Activated CD8-positive, alpha-beta memory T cell treated with anti-CD3 and anti-CD28 coated beads, Interleukin-2, amount 50 U/mL, for 1 hour (primary cell): ENCODE results near the gene EHBP1.

ENCODE experiments used
- DNase-seq: peaks from one replicate; pipeline ENCODE4 v3.0.0-alpha.2; 2020; ENCODE audit errors: extremely low read depth

Gene EHBP1

GRCh38 chr2:62884086-62884485, 178.6 kb downstream of the EHBP1 start:
- no peak for DNase-seq

DNA sequence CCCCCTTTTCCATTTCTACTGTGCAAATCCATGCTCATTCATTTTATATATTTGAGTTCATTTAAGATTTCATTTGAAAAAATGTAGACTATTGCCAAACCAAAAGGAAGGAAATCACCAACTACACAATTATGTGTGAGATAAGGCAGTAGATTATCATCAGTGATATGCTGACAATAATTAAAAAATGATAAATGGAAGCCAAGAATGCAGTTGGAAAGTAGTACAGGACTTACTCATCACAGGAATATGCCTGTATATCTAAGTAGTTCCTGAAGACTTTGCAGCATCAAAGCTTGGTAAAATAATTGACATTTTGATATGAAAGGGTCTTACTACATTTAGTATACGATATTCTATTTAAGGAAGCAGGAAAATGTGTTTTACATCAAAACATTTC, 179.0 kb downstream of the EHBP1 start:
- DNase-seq, result no peak

DNA sequence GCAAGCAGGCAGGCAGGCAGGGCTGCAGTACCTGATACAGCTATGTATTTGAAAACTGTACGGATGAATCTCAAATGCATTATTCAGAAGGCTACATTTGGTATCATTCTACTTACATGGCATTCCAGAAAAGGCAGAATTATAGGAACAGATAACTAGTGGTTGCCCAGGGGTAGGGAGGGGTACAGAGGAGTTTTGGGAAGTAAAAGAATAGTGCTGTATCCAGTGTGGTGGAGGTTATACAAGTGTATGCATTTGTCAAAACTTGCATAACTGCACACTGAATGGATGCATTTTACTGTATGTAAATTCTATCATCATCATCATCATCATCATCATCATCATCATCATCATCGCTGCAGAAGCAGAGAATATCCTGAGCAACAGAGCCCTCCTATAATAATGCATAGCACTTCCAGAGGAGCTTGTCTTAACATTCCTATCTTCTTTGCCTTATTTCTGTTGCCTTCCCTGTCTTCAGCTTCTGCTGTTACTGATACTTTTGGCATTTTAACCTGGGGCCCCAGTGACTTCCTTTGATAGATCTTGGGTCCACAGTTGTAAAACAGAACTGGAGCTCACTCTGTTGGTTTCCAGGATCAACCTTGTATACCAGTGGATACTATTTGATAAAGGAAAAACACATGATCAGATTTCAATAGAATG, 189.6 kb downstream of the EHBP1 start:
- no peak for DNase-seq

DNA sequence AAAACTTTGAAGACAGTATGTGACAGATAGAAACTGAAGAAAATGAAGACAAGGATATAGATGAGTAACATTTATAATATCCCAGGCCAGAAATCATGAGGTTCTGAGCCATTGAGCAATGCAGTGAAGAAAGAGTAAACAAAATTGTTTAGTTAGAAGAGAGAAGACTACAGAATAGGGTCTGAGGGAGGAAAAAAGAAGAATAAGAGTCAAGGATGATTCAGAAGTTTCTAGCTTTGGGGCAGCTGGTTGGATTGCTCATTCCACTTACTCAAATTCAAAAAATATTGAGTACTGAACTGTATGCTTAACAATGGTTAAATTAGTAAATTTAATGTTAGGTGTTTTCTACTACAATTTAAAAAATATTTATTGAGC, 190.1 kb downstream of the EHBP1 start:
- DNase-seq, result no peak

DNA sequence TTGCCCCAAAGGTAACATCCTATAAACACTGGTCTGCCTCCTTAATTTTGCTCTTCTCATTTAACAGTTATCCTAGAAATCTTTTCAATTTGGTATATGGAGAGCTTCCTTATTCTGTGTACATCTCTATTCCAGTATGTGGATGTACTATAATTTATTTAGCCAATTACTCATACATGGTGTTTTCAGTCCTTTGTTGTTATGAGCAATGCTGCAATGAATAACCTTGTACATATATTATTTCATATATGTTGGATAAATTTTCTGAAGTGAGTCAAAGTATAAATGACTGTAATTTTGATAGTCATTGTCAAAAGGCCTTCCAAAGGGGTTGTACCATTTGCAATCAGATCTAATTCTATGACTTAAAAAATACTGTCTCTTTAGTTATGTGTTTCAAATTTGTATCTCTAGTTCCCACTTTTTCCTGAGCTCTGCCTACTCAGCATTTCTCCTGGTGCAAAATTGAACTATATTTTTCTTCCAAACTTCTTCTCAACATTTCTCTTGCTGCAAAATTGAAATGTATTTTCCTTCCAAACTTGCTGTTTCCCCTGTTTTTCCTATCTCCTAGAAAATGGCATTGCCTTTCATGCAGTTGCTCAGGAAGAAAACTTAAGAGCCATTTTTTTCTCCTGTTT, 191.8 kb downstream of the EHBP1 start:
- no peak for DNase-seq

GRCh38 chr2:62904344-62904743, 198.8 kb downstream of the EHBP1 start:
- no peak for DNase-seq

DNA sequence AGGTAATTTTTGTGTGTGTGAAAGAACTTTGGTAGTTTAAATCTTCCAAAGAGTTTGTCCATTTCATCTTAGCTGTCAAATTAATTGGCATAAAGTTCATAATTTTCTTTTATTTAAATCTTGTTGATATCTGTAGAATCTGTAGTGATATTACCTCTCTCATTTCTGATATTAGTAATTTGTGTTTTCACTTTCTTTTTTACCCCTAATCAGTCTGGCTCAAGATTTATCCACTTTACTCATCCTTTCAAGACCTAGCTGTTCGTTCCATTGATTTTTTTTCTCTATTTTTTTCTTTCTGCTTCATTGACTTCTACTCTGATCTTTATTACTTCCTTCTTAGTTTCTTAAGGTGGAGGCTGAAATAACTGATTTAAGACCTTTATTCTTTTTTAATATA, 202.6 kb downstream of the EHBP1 start:
- no peak for DNase-seq

GRCh38 chr2:62913311-62913710, 207.8 kb downstream of the EHBP1 start:
- DNase-seq, result no peak

GRCh38 chr2:62919041-62919440, 213.5 kb downstream of the EHBP1 start:
- DNase-seq, result no peak

DNA sequence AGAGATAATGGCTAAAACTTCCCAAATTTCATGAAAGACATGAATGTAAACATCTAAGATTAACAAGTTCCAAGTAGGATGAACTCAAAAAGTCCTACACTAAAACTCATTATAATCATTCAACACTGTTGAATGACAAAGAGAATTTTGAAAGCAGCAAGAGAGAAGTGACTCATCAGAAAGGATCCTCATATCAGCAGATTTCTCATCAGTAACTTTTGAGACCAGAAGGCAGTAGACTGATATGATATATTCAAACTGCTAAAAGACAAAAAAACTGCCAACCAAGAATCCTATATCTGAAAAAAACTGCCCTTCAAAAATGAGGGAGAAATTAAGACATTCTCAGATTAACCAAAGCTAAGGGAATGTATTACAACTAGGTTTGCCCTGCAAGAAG, 214.6 kb downstream of the EHBP1 start:
- DNase-seq, result no peak

DNA sequence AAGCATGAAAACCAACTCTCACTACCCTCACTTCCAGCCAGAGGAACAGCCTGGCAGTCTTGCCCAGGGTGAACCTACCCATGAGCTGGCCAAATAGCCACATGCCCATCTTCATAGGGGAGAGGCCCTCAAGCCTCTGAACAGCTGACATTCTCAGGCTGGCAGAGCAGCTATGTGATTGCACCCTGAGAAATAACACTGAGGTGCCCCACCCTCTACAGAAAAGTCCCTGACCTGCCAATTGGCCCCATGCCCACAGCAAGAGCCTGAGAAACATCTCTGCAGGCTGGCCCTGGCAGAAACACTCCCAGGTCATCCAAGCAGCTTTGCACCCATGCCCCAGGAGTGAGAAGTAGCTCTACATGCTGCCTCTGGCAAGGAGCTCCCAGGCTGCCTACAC, 217.7 kb downstream of the EHBP1 start:
- no peak for DNase-seq

GRCh38 chr2:62923881-62924280, 218.4 kb downstream of the EHBP1 start:
- DNase-seq, result no peak

DNA sequence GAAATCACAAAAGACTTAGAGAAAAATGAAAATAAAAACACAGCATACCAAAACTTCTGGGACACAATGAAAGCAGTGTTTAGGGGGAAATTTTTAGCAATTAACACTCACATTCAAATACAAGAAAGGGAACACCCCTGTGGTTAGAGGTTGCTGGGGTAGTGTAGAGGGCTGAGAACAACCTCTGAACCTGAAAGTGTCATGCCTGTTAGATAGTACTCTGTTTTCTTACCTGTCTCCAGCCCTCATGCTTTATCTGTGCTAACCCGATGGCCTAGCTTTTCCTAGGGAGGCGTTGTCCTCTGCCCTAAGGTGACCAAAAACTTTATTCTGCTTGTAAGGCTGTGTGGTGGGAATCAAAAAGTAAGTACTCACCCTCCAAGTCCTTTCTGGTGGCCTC, 222.5 kb downstream of the EHBP1 start:
- no peak for DNase-seq

- no peak for DNase-seq
Observed at GRCh38 chr2:62931536-62931935, 226.0 kb downstream of the EHBP1 start.

GRCh38 chr2:62933398-62933917, 227.9 kb downstream of the EHBP1 start:
- no peak for DNase-seq

GRCh38 chr2:62934517-62934916, 229.0 kb downstream of the EHBP1 start:
- no peak for DNase-seq

DNA sequence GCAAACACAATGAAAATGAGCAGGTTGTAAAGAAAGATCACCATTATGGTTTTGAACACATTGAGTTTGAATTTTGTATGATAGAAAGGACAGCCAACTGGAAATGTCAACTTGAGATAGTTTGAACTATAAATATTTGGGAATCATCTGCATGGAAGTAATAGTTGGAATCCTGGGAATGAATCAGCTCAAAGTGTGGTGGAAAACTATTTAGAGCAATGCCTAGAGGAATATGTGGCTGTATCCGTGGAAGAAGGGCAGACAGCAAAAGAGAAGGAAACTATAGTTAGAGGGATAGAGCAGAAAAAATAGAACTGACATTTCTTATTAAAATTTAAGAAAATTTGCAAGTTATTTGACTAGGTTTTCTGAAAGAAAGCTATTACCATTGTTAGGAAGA, 232.6 kb downstream of the EHBP1 start:
- no peak for DNase-seq

GRCh38 chr2:62939735-62940491, 234.4 kb downstream of the EHBP1 start:
- DNase-seq, result no peak

- no peak for DNase-seq
Observed at GRCh38 chr2:62940697-62941096, 235.2 kb downstream of the EHBP1 start.

DNA sequence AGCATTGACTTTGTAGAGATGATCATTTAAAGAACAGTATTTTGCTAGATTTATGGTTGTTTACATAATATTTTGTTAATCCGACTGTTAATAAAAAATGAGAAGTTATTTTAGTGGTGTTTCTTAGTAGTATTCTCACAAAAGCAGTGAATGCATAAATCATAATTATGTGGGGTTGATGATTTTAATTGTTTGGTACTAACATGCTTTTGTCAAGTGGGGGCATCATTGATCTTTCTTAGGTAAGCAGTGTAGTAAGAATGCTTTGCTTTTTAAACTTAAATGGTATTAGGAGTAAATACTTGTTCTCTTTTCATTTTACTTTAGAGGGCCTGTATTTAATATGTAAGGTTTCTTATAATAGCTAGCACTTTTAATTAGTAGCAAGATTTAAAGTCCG, 235.9 kb downstream of the EHBP1 start:
- DNase-seq, result no peak

DNA sequence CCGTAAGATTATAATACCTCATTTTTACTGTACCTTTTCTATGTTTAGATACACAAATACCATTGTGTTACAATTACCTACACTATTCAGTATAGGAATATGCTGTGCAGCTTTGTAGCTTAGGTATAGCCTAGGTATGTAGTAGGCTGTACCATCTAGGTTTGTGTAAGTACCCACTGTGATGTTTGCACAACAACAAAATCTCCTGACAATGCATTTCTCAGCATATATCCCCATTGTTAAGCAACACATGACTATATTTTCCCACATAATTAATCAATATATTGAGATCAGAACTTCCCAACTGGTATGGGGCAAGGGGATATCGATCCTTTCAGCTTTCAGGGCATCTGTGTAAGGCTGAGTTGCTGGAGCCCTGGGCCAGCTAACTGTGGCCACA, 238.8 kb downstream of the EHBP1 start:
- no peak for DNase-seq

- no peak for DNase-seq
Observed at GRCh38 chr2:62947403-62947802, 241.9 kb downstream of the EHBP1 start.

DNA sequence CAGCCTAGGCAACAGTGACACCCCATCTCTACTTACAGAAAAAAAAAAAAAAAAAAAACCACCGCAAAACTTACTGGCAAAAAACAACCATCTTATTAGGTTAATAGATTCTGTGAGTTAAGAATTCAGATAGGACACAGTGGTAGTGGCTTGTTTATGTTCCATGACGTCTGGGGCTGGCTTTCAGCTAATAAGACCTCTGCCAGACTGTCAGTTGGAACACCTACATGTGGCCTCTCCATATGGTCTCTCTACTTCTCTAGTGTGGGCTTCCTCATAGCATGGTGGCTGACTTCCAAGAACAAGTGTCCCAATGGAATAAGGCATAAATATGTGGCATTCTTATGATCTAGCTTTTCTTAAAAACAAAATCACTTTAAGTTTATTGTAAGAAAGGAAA, 251.1 kb downstream of the EHBP1 start:
- DNase-seq, result no peak
